Neural cell (in vitro differentiated cells): ENCODE data around the gene BMAL1.

Source experiments
- EP300 ChIP-seq: fragments of 450-650 bp; conservative IDR thresholded peaks from 2 replicates; pipeline ENCODE4 v1.6.1; 2014; ENCODE audit warnings: antibody characterized with exemption, mild to moderate bottlenecking, moderate library complexity; ENCODE audit not compliant: poor library complexity, severe bottlenecking
- EZH2 ChIP-seq: fragments of 200-600, 300-800 bp; shearing (Covaris generic), sonication (generic); IDR thresholded peaks from 2 replicates; pipeline ENCODE4 v1.6.1; 2014; ENCODE audit warnings: antibody characterized with exemption, low read length, borderline replicate concordance, mild to moderate bottlenecking; ENCODE audit not compliant: insufficient read depth, poor library complexity, severe bottlenecking
- MXI1 ChIP-seq: fragments of 450-650 bp; conservative IDR thresholded peaks from 2 replicates; pipeline ENCODE4 v1.6.1; 2014; ENCODE audit warnings: antibody characterized with exemption, mild to moderate bottlenecking; ENCODE audit not compliant: poor library complexity, severe bottlenecking
- POLR2AphosphoS5 ChIP-seq: IDR thresholded peaks from 2 replicates; pipeline ENCODE4 v1.6.1; 2012
- RAD21 ChIP-seq: fragments of 450-650 bp; conservative IDR thresholded peaks from 2 replicates; pipeline ENCODE4 v1.6.1; 2014; ENCODE audit warnings: antibody characterized with exemption, mild to moderate bottlenecking, moderate library complexity
- TAF1 ChIP-seq: IDR thresholded peaks from 2 replicates; pipeline ENCODE4 v1.6.1; 2012; ENCODE audit warnings: low read depth
- TF ChIP-seq, protein P1 (sequence below): fragments of 450-650 bp; IDR thresholded peaks from 2 replicates; pipeline ENCODE4 v1.5.1; 2014; ENCODE audit warnings: antibody characterized with exemption, mild to moderate bottlenecking, moderate library complexity; ENCODE audit not compliant: poor library complexity, severe bottlenecking
- TF ChIP-seq, protein P2 (sequence below): IDR thresholded peaks from 2 replicates; pipeline ENCODE4 v1.6.1; 2012; ENCODE audit warnings: borderline replicate concordance

DNA sequence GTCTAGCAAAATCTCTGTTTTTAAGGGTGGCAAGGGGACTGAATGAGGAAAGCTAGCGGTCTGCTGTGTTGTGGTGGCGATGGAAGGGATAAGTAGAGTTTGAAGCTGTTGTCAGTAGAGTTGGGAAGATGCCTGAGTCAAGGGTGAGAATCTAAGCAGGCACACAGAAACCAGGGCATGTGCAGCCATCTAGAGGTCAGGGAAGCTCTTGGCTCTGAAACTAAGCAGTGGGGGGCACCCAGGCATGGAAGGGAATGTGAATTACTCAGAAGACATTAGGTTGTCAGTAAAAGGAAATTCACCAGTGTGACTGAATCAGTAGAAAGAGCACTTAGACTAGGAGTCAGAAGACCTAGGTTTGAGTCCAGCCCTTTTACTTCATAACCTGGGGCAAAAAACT, 15.4 kb downstream of the BMAL1 start:
- TF ChIP-seq EP300 (no peak), POLR2AphosphoS5 (no peak), TAF1 (no peak), RAD21 (no peak), EZH2 (no peak), MXI1 (no peak)
- TF ChIP-seq, protein P1, sequence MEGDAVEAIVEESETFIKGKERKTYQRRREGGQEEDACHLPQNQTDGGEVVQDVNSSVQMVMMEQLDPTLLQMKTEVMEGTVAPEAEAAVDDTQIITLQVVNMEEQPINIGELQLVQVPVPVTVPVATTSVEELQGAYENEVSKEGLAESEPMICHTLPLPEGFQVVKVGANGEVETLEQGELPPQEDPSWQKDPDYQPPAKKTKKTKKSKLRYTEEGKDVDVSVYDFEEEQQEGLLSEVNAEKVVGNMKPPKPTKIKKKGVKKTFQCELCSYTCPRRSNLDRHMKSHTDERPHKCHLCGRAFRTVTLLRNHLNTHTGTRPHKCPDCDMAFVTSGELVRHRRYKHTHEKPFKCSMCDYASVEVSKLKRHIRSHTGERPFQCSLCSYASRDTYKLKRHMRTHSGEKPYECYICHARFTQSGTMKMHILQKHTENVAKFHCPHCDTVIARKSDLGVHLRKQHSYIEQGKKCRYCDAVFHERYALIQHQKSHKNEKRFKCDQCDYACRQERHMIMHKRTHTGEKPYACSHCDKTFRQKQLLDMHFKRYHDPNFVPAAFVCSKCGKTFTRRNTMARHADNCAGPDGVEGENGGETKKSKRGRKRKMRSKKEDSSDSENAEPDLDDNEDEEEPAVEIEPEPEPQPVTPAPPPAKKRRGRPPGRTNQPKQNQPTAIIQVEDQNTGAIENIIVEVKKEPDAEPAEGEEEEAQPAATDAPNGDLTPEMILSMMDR: no peak
- TF ChIP-seq, protein P2, sequence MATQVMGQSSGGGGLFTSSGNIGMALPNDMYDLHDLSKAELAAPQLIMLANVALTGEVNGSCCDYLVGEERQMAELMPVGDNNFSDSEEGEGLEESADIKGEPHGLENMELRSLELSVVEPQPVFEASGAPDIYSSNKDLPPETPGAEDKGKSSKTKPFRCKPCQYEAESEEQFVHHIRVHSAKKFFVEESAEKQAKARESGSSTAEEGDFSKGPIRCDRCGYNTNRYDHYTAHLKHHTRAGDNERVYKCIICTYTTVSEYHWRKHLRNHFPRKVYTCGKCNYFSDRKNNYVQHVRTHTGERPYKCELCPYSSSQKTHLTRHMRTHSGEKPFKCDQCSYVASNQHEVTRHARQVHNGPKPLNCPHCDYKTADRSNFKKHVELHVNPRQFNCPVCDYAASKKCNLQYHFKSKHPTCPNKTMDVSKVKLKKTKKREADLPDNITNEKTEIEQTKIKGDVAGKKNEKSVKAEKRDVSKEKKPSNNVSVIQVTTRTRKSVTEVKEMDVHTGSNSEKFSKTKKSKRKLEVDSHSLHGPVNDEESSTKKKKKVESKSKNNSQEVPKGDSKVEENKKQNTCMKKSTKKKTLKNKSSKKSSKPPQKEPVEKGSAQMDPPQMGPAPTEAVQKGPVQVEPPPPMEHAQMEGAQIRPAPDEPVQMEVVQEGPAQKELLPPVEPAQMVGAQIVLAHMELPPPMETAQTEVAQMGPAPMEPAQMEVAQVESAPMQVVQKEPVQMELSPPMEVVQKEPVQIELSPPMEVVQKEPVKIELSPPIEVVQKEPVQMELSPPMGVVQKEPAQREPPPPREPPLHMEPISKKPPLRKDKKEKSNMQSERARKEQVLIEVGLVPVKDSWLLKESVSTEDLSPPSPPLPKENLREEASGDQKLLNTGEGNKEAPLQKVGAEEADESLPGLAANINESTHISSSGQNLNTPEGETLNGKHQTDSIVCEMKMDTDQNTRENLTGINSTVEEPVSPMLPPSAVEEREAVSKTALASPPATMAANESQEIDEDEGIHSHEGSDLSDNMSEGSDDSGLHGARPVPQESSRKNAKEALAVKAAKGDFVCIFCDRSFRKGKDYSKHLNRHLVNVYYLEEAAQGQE: no peak
